DOHH2 (cell line): ENCODE results near the gene MRC2.

Experiments used
- H3F3A ChIP-seq: fragments of 200-600 bp; sonication (generic), shearing (Covaris generic); 2 replicates; pipeline ENCODE4 v1.6.0; 2016; ENCODE audit warnings: antibody characterized with exemption, mild to moderate bottlenecking; ENCODE audit not compliant: control insufficient read depth, insufficient read depth
- H3K27ac ChIP-seq: fragments of 200-600 bp; sonication (generic); 2 replicates; pipeline ENCODE4 v1.5.1; 2014; ENCODE audit warnings: low read depth, mild to moderate bottlenecking, low read length, moderate library complexity
- H3K27me3 ChIP-seq: fragments of 200-600 bp; sonication (generic); 2 replicates; pipeline ENCODE4 v1.6.1; 2014; ENCODE audit warnings: mild to moderate bottlenecking, low read length, mixed read lengths; ENCODE audit not compliant: control insufficient read depth
- H3K36me3 ChIP-seq: fragments of 200-600 bp; sonication (generic); 2 replicates; pipeline ENCODE4 v1.6.1; 2014; ENCODE audit warnings: mild to moderate bottlenecking, low read length, moderate library complexity, mixed read lengths; ENCODE audit not compliant: control insufficient read depth
- H3K4me1 ChIP-seq: fragments of 200-600 bp; sonication (generic); 2 replicates; pipeline ENCODE4 v1.6.1; 2014; ENCODE audit warnings: mild to moderate bottlenecking, low read length, mixed read lengths; ENCODE audit not compliant: control insufficient read depth
- H3K4me2 ChIP-seq: fragments of 200-600 bp; sonication (generic); 2 replicates; pipeline ENCODE4 v1.6.0; 2014; ENCODE audit warnings: mild to moderate bottlenecking, low read length, moderate library complexity
- H3K4me3 ChIP-seq: fragments of 200-600 bp; sonication (generic); 2 replicates; pipeline ENCODE4 v1.5.1; 2014; ENCODE audit warnings: mild to moderate bottlenecking, low read length, mixed read lengths
- H3K79me2 ChIP-seq: fragments of 200-600 bp; sonication (generic); 2 replicates; pipeline ENCODE4 v1.6.1; 2014; ENCODE audit warnings: mild to moderate bottlenecking, low read length, mixed read lengths; ENCODE audit not compliant: control insufficient read depth
- H3K9me2 ChIP-seq: fragments of 200-600 bp; sonication (generic); replicated peaks from 2 replicates; pipeline ENCODE4 v1.6.1; 2014; ENCODE audit warnings: mild to moderate bottlenecking, low read length, mixed read lengths; ENCODE audit not compliant: control insufficient read depth
- H3K9me3 ChIP-seq: fragments of 200-600 bp; sonication (generic); 2 replicates; pipeline ENCODE4 v1.6.1; 2014; ENCODE audit warnings: antibody characterized with exemption, low read length, mixed read lengths; ENCODE audit not compliant: control insufficient read depth, insufficient read depth
- H4K20me1 ChIP-seq: fragments of 200-600 bp; sonication (generic); 2 replicates; pipeline ENCODE4 v1.6.0; 2014; ENCODE audit warnings: low read depth, mild to moderate bottlenecking, antibody characterized with exemption, low read length, moderate library complexity; ENCODE audit not compliant: control insufficient read depth, insufficient read depth
- CTCF ChIP-seq: fragments of 200-600 bp; sonication (generic); IDR thresholded peaks from one replicate; pipeline ENCODE4 v1.5.1; 2014; ENCODE audit warnings: antibody characterized with exemption, mild to moderate bottlenecking, low read depth, low read length; ENCODE audit not compliant: poor library complexity, severe bottlenecking
- EZH2phosphoT487 ChIP-seq: fragments of 200-600 bp; sonication (generic); IDR thresholded peaks from 2 replicates; pipeline ENCODE4 v1.6.1; 2017; ENCODE audit warnings: borderline replicate concordance, mild to moderate bottlenecking, antibody characterized with exemption, low read length, moderate library complexity, mixed read lengths

Gene MRC2

GRCh38 chr17:62724398-62725146, 97.1 kb downstream of the MRC2 start:
- TF ChIP-seq EZH2phosphoT487 (no peak), CTCF (no peak)
- 0 out of 2 replicates have a peak, but pooled peaks cover 7% of the 10 kb centered on the region for H3K4me1 ChIP-seq
- no peaks in the 10 kb centered on the region for H4K20me1 ChIP-seq
- no peaks in the 10 kb centered on the region for H3K9me3 ChIP-seq
- no peaks in the 10 kb centered on the region for H3F3A ChIP-seq
- peaks cover 27% of the 10 kb centered on the region for H3K27me3 ChIP-seq
- H3K36me3 ChIP-seq = no peaks in the 10 kb centered on the region
- no peak overlapping the region for H3K4me3 ChIP-seq
- no peaks in the 10 kb centered on the region for H3K79me2 ChIP-seq
- H3K4me2 ChIP-seq = 0 out of 2 replicates have a peak overlapping the region, but pooled peaks have one; percentile 2
- no peak overlapping the region for H3K27ac ChIP-seq
- no peaks in the 10 kb centered on the region for H3K9me2 ChIP-seq

- Histone ChIP-seq H3K4me2 (no peak overlapping the region), H4K20me1 (no peaks in the 10 kb centered on the region), H3K36me3 (no peaks in the 10 kb centered on the region), H3K27me3 (peaks cover 23% of the 10 kb centered on the region), H3K27ac (no peak overlapping the region), H3K9me2 (no peaks in the 10 kb centered on the region), H3K4me3 (no peak overlapping the region), H3K79me2 (no peaks in the 10 kb centered on the region), H3K4me1 (0 out of 2 replicates have a peak, but pooled peaks cover 7% of the 10 kb centered on the region), H3K9me3 (no peaks in the 10 kb centered on the region), H3F3A (no peaks in the 10 kb centered on the region)
- TF ChIP-seq EZH2phosphoT487 (no peak), CTCF (no peak)
Observed at GRCh38 chr17:62725791-62726249, 98.3 kb downstream of the MRC2 start.

GRCh38 chr17:62727916-62728672, 100.6 kb downstream of the MRC2 start:
- no peak overlapping the region for H3K4me3 ChIP-seq
- no peaks in the 10 kb centered on the region for H3K79me2 ChIP-seq
- H3K27ac ChIP-seq = no peak overlapping the region
- TF ChIP-seq CTCF = no peak
- no peak for TF ChIP-seq EZH2phosphoT487
- H3K27me3 ChIP-seq = peaks cover 23% of the 10 kb centered on the region
- H3K36me3 ChIP-seq = no peaks in the 10 kb centered on the region
- no peak overlapping the region for H3K4me2 ChIP-seq
- H3K9me3 ChIP-seq = no peaks in the 10 kb centered on the region
- H3K4me1 ChIP-seq = 0 out of 2 replicates have a peak, but pooled peaks cover 7% of the 10 kb centered on the region
- H4K20me1 ChIP-seq = no peaks in the 10 kb centered on the region
- no peaks in the 10 kb centered on the region for H3K9me2 ChIP-seq
- H3F3A ChIP-seq = no peaks in the 10 kb centered on the region
